Activated T-cell treated with anti-CD3 and anti-CD28 coated beads, Interleukin-2, amount 50 U/mL, for 24 hours (primary cell): ENCODE data around the gene PTPRU.

ENCODE experiments used
- DNase-seq: peaks from one replicate; pipeline ENCODE4 v3.0.0-alpha.2; 2020
- H3K27ac Mint-ChIP-seq: 2 replicates; pipeline ENCODE4 v1.8.0; 2020; ENCODE audit warnings: mild to moderate bottlenecking, mixed read lengths
- H3K27me3 Mint-ChIP-seq: 2 replicates; pipeline ENCODE4 v1.8.0; 2020; ENCODE audit warnings: mixed read lengths
- H3K36me3 Mint-ChIP-seq: 2 replicates; pipeline ENCODE4 v1.8.0; 2020; ENCODE audit warnings: low read depth, mixed read lengths
- H3K4me1 Mint-ChIP-seq: 2 replicates; pipeline ENCODE4 v1.8.0; 2020; ENCODE audit warnings: low read depth, mixed read lengths
- H3K4me3 Mint-ChIP-seq: 2 replicates; pipeline ENCODE4 v1.8.0; 2020; ENCODE audit warnings: mild to moderate bottlenecking, moderate library complexity, mixed read lengths
- H3K9me3 Mint-ChIP-seq: 2 replicates; pipeline ENCODE4 v1.8.0; 2020; ENCODE audit warnings: mixed read lengths

PTPRU gene

GRCh38 chr1:29362764-29363163 lies 126.4 kb downstream of the PTPRU start:
- no peak for DNase-seq
- H3K36me3 Mint-ChIP-seq = no peaks in the 10 kb centered on the region
- peaks cover 23% of the 10 kb centered on the region for H3K27me3 Mint-ChIP-seq
- H3K9me3 Mint-ChIP-seq = no peaks in the 10 kb centered on the region
- no peaks in the 10 kb centered on the region for H3K4me1 Mint-ChIP-seq
- no peak overlapping the region for H3K4me3 Mint-ChIP-seq
- no peak overlapping the region for H3K27ac Mint-ChIP-seq

GRCh38 chr1:29363536-29363935 lies 127.2 kb downstream of the PTPRU start:
- H3K36me3 Mint-ChIP-seq = no peaks in the 10 kb centered on the region
- H3K4me3 Mint-ChIP-seq = no peak overlapping the region
- no peaks in the 10 kb centered on the region for H3K4me1 Mint-ChIP-seq
- H3K27ac Mint-ChIP-seq = no peak overlapping the region
- no peak for DNase-seq
- peaks cover 30% of the 10 kb centered on the region for H3K27me3 Mint-ChIP-seq
- H3K9me3 Mint-ChIP-seq = no peaks in the 10 kb centered on the region

GRCh38 chr1:29364101-29364678 lies 127.9 kb downstream of the PTPRU start:
- Mint-ChIP-seq H3K4me3 (no peak overlapping the region), H3K9me3 (no peaks in the 10 kb centered on the region), H3K4me1 (no peaks in the 10 kb centered on the region), H3K27ac (no peak overlapping the region), H3K36me3 (no peaks in the 10 kb centered on the region), H3K27me3 (peaks cover 30% of the 10 kb centered on the region)
- DNase-seq = no peak

GRCh38 chr1:29365906-29366670 lies 129.8 kb downstream of the PTPRU start:
- Mint-ChIP-seq H3K36me3 (no peaks in the 10 kb centered on the region), H3K27me3 (peaks cover 33% of the 10 kb centered on the region), H3K27ac (no peak overlapping the region), H3K4me3 (no peak overlapping the region), H3K4me1 (no peaks in the 10 kb centered on the region), H3K9me3 (no peaks in the 10 kb centered on the region)
- no peak for DNase-seq

- peaks cover 44% of the 10 kb centered on the region for H3K27me3 Mint-ChIP-seq
- no peaks in the 10 kb centered on the region for H3K9me3 Mint-ChIP-seq
- H3K27ac Mint-ChIP-seq = no peak overlapping the region
- no peaks in the 10 kb centered on the region for H3K36me3 Mint-ChIP-seq
- no peak for DNase-seq
- H3K4me1 Mint-ChIP-seq = no peaks in the 10 kb centered on the region
- no peak overlapping the region for H3K4me3 Mint-ChIP-seq
These were observed 132.9 kb downstream of the PTPRU start for GRCh38 chr1:29368936-29369932.

- Mint-ChIP-seq H3K4me3 (no peak overlapping the region), H3K27me3 (peaks cover 50% of the 10 kb centered on the region), H3K9me3 (no peaks in the 10 kb centered on the region), H3K4me1 (no peaks in the 10 kb centered on the region), H3K27ac (no peak overlapping the region), H3K36me3 (no peaks in the 10 kb centered on the region)
- DNase-seq = no peak
These were observed 133.7 kb downstream of the PTPRU start for GRCh38 chr1:29370067-29370466.

- DNase-seq = peak; percentile 1
- Mint-ChIP-seq H3K36me3 (no peaks in the 10 kb centered on the region), H3K9me3 (peaks cover 4% of the 10 kb centered on the region), H3K27ac (no peak overlapping the region), H3K4me1 (no peaks in the 10 kb centered on the region), H3K4me3 (no peak overlapping the region), H3K27me3 (peaks cover 56% of the 10 kb centered on the region)
These were observed 135.0 kb downstream of the PTPRU start for GRCh38 chr1:29371332-29371731.

GRCh38 chr1:29372108-29372507 lies 135.8 kb downstream of the PTPRU start:
- Mint-ChIP-seq H3K9me3 (peaks cover 4% of the 10 kb centered on the region), H3K4me1 (no peaks in the 10 kb centered on the region), H3K27me3 (peaks cover 61% of the 10 kb centered on the region), H3K27ac (no peak overlapping the region), H3K36me3 (no peaks in the 10 kb centered on the region), H3K4me3 (no peak overlapping the region)
- DNase-seq = no peak
